HG03565 (cell line): ENCODE data around the gene SPOCD1.
A peak's percentile ranks its signal among the peaks of the same experiment; 100 is the strongest.

Experiments
- ATAC-seq: cut with Tn5 transposase; IDR thresholded peaks from one replicate; pipeline ENCODE4 v1.9.1; 2021; ENCODE audit warnings: mild to moderate bottlenecking, moderate library complexity; ENCODE audit not compliant: unreplicated experiment

The SPOCD1 gene

DNA sequence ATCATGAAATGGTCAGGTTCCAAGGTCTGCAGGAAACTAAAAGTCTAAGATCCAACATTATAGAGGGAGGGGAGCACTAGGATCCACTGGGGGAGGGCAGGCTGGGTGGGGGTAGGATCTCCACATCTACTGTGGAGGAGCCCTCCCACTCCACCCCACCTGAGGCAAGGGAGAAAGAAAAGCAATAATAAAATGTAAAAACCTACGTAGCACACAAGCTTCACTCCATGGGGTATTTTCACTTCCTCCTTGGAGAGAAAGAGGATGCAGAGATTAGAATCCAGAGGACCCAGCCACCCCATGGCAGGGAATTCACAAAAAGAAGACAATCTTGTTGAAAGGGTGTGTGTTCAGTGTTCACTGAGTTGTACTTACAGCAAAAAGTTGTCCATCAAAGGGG, 14.4 kb downstream of the SPOCD1 start:
- ATAC-seq, result no peak

DNA sequence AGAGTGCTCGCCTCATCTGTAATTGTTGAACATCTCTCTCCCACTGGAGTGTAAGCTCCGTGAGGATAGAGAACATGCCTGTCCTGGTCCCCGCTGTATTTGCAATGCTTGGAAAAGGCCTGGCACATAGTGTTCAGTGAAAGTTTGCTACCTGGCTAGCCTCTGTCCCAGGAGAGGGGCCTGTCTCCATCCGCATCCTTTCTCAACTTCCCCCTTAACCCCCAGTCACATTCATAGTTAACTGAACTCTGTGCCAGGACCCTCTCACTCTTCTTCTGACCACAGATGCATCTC, 15.2 kb downstream of the SPOCD1 start:
- ATAC-seq, result no peak

DNA sequence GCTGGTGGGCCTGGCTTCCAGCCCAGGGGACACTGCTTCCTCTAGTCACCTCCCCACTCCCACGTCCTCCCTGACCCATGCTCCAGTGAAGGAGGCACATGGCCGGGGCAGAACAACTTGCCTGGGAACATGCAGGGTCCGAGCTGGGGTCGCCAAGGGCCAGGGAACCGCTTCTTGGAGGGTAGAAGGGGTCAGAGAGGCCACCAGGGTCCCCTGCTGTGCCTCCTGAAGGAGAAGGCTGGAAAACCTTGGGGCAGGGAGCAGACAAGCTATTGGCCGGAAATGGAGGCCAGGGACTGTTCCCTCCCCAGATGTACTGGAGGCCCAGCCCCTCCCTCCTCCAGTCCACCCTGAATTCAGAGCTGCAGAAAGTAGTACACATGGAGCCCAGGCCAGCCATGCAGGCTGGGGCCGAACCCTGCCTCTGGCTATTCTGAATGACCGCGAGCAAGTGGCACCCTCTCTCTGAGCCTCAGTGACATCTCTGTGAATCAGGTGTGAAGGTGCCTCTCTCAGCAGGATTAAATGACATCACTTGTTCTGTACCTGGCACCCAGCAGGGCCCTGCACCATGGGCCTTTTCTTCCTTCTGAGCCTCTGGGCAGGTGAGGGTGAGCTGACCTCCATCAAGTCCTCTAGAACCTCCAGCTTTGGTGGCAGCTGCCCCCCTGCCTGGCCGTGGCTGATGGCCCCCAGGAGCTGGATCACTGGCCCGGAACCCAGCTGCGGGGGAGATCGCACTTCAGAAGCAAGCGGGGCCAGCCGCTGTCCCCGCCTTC, 15.7 kb downstream of the SPOCD1 start:
- ATAC-seq, result no peak

DNA sequence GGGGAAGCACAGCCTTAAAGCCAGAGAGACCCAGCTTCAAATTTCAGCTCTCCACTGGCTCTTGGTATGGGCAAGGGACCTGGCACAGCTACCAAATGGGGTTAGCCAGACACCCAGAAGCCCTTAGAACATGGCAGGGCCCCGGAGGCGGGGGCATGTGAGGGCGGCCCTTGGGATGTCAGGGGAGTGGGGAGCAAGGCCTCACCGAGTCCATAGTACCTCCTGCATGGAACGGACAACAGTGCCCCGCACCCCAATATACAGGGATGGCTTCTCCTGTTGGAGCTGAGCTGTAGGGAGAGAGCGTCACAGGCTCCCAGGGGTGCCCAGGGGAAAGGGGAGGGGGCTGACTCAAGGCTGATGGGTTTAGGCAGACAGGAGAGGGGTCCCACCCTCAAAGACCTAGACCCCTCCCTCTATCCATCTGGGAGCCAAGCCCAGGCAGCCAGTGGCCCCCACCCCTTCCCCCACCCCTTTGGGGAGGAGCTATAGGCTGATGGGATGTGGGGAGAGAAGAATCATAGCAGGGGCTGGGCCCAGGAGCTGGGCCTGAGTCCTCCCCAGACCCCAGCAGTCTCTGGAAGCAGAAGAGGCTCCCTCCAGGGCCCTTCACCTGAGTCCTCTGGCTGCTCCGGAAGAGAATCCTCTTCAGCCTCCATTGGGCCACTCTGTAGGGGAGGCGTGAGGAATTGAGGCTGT, 16.5 kb downstream of the SPOCD1 start:
- no peak for ATAC-seq

DNA sequence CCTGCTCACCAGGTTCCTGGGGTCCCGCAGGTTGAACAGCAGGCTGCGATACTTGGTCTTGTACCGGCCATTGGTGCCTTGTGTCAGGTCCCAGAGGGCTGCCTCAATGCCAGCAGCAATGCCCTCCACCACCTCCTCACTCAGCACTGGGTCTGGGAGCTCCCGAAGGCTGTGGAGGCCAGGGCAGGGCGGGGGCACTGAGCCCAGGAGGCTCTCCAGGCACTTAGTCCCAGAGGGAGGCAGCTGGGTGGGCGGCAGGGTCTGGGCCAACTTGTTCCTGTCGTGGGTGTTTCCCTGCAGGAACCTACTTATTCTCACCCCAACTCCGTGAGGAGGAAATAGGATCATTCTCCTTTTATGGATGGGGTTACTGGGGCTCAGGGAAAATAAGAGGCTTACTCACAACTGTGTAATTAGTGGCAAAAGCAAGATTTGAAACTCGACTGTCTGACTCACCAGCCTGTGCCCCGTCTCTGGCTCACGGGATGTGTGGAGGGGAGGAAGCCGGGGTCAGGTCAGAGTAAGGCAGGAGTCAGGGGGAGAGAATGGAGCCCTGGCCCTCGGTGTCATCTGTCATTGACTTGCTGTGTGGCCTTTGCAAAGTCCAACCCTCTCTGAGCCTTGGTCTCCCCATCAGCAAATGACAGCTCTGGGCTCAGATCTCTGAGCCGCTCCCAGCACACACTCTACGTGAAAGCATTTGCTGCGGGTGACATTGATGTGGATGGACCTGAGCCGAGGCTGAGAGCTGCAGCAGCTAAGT, 17.2 kb downstream of the SPOCD1 start:
- ATAC-seq, result no peak

DNA sequence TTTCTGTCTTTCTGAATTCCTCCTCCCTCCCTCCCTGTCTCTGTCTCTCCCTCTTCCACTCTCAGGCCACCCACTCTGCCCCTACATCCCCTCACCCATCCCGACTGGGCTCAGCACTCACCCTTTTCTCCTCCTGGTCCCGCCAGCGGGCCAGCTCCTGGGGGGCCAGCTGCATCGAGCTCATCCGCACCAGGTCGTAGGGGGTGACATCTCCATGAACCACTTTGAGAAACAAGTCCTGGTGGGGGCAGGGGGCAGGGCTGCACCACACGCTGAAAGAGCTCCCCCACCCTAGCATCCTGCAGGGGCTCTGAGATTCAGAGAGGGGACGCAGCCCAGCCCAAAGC, 17.8 kb downstream of the SPOCD1 start:
- ATAC-seq, result no peak

DNA sequence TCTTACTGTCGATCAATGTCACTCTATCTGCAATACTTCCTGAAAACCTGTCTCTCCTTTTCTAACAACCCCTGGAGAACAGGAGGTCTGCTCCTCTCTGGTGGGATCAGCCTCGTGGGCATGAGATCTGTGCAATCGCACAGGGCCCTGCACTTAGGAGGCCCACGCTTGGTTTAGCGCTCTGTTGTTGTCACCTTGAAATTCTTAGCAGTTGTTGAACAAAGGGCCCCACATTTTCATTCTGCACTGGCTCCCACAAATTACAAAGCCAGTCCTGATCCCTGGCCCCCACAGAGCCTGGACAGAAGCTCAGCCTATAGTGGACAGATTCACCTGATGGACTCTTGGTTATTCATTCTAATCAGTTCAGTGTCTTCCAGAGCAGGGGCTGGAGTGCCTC, 18.6 kb downstream of the SPOCD1 start:
- no peak for ATAC-seq

DNA sequence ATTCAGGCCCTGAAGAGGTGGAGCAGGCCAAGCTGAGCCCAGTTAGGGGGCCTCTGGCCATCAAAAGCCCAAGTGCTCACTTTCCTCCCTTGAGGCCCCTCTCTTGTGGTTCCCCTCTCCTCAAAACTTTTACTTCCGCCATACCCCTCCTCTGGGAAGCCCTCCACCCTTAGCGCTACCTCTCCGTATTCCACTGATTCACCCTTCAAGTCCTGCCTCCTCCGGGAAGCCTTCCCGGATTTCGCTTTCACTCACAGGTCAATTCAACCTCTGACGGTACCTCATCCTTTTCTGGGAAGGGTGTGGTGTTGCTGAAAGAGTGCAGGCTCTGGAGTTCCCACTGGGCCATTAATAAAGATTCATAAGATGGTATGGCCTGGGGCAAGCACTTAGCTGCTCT, 19.1 kb downstream of the SPOCD1 start:
- no peak for ATAC-seq

DNA sequence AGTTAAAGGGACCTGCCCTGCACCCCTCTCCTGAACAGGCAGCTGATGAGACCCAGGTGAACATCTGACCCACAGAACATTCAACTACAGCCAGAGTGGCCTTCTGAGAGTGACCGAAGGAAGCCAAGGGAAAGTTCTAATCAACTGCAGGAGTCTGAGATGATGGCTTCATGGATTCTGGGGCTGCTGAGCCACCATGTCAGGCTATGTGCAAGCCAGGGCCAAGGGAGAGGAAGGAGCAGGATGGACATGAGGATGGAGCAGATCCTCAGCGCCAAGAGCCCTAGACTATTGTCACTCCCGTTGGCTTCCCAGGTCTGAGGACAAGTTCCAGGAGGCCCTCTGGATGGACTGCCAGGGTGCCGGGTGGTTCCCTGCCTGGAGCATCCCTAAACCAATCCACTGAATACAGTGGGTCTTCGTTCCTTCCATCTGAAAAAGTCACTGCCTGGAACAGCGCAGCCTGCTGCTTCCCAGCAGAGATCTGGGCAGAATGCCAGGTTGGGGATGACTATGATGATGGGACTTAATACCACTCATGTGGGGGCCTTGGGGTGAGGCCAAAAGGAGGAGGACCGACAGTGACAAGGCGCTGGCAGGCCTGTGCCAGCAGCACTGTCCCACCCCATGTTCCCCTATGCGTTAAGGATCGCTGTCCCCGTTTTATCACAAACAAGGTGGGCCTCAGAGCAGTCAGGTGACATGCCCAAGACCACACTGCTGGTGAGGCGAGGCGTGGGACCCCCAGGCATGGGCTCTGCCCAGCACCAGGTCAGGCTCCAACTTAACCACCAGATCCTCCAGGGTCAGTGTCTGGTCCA, 19.8 kb downstream of the SPOCD1 start:
- ATAC-seq, result no peak

DNA sequence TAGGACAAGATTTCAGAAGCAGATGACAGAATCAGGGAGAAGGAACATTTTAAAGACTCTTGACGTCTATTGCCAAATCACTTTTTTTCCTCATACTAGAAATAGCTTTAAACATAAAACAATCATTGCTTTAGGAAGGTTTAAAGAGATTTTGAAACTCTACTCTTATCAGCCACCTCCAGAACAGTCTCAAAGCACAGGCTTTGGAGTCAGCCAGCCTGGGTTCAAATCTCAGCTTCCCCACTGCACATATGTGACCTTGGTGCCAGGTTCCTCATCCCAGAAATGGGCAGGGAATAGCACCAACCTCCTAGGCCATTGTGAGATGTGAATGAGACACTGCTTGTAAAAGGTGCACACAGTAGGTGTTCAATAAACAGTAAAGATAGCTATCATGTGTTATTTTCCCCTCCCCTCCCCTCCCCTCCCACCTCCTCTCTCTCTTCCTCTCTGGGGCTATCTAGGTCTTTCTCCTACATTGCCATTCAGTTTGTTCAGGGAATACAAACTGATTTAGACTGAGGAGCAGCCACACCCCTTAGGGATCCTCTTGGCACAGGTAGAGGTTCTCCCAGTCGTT, 20.6 kb downstream of the SPOCD1 start:
- ATAC-seq, result no peak

DNA sequence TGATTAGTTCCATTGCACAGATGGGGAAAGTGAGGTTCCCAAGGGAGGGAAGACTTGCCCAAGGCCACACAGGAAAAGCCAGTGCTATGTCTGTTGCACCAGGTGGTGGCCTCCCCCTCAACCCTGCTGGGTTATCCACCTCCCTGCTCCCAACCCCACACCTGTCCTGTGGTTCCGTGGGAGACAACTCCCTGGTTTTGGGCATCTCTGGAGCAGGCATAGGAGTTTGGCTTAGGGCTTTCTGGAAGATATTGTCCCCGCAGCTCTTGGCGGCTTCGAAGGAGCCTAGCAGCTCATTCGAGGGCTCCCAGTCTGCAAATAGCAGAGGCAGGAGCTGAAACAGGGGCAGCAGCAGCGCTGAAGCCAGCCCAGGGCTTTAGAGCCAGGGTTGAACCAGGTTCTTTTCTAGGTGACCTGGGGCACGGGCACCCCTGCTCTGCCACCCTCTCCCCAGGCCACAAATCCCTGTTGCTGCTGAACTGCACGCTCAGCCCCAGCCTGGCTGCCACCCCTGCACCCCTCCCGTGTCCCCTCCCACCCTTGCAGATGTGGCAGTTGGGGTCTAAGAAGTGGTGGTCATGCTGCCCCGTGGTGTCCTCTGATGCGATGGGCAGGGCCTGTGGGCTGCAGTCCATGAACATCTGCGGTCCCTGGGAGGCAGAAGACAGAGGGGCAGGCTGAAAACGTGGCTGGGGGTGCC, 22.1 kb downstream of the SPOCD1 start:
- no peak for ATAC-seq

DNA sequence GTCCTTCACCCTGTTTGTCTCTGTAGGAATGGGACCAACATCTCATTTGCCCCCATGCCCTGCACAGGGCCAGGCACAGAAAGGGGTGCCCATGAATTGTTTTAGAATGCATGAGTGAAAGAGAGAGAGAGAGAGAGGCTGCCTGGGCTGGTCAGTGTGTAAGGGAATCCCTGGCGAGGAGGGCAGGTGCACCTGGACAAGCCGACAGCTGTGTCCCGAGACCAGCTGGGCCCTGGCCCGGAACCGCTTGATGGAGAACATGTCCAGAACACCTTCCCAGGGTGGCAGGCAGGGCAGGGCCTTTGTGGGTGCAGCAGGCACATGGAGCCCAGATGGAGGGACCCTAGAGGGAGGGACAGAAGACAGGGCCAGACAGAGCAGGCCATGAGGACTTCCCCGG, 22.7 kb downstream of the SPOCD1 start:
- ATAC-seq, result no peak

DNA sequence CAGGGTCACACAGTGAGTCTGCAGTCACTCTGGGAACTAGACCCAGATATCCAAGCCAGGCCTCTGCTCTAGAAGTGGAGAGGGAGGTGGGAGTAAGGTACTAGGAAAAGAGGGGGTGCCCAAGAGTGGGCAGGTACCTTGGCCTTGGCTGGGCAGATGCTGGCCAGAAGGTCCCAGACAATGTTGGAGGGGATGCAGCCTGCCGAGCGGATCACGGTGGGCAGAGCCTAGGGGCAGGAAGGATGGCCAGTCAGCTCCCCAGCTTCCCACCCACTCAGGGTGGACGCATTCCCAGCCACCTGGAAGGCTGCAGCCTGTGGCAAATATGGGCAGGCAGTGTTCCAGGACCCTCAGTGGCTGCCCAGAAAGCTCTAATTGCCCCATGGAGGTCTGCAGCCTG, 23.3 kb downstream of the SPOCD1 start:
- no peak for ATAC-seq

DNA sequence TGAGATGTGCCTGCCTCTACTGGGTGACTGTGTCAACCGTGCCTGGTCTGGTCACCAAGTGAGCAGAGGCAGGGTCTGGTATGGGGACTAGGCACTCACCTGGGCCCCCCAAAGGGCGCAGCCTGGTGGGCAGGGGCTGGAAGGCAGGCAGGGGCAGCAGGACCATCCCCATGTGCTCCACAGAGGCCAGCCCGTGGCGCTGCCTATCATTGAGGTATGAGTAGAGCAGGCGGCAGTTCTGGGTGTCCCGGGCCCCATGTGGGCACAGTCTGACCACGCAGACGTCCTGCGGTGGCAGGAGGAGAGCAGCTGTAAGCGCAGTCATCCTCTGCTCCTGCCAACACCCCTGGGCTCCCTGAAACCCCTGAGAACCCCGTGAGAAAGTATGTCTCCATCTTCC, 23.7 kb downstream of the SPOCD1 start:
- ATAC-seq, result no peak

DNA sequence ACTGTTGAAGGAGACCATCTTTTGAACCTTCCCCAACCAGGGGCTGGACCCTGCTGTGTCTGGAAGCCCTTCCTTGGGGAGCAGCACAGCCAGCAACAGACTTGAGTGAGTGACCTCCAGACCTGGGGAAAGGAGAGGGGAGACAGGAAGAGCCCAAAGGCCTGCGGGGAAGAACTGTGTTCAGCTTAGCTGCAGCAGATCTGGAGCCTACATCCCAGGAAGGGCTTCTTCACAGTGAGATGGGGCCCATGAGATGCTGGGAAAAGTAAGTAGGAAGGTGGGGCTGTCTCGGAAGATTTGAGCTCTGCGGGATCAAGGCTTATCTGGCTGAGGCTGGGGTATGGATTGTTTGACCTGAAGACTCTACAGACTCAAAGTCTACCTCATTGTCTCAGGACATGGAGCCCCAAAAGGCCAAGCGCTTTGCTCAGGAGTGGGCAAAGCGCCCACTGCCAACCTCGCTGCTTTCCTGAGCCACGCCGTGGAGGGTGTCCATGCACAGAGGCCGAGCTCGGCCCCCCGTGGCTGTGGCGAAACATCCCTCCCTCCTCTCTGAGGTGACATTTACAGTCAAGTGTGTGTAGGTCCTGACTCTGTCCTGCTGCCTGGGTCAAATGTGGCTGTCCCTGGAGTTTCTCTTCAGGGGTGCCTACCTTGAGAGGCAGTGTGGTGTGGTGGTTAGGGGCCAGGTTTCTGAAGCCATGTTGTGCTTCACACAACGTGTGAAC, 24.5 kb downstream of the SPOCD1 start:
- no peak for ATAC-seq

DNA sequence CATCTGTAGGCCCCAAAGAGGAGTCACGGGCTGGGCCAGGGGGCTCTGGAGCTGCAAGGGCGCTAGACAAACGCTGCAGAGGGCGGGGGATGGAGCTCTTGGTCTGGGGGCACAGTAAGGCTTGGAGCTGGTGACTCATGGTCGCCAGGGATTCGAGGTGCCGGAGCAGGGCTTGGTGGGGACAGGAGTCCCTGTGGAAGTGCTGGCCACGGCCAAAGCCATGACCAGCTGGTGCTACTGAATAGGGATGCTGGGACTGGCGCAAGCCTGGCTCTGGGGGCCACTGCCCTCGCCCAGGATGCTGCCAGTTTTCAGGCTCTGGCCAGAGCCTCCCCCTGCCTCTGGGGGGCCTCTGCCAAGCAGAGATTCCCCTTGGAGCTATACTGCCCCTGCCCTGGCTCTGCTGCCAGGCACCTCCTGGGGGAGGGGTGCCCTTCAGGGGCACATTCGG, 25.2 kb downstream of the SPOCD1 start:
- ATAC-seq, result no peak

DNA sequence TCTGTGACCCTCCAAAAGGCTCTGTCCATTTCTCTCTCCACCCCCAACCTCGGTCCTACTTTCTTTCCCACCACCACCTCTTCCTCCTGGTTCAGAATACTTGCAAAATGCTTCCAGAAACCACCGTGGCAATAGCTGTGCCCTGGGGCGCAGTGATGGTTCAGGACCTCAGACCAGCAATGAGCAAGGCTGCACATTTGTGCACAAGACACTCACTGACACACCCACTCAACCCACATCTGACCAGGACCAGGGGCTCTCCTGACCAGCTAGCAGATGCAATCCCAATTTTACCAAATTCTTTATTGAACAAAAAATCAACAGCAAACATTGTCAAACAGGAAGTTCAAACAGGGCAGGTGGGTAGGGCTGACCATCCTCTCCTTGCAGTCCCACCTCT, 25.7 kb downstream of the SPOCD1 start:
- no peak for ATAC-seq

DNA sequence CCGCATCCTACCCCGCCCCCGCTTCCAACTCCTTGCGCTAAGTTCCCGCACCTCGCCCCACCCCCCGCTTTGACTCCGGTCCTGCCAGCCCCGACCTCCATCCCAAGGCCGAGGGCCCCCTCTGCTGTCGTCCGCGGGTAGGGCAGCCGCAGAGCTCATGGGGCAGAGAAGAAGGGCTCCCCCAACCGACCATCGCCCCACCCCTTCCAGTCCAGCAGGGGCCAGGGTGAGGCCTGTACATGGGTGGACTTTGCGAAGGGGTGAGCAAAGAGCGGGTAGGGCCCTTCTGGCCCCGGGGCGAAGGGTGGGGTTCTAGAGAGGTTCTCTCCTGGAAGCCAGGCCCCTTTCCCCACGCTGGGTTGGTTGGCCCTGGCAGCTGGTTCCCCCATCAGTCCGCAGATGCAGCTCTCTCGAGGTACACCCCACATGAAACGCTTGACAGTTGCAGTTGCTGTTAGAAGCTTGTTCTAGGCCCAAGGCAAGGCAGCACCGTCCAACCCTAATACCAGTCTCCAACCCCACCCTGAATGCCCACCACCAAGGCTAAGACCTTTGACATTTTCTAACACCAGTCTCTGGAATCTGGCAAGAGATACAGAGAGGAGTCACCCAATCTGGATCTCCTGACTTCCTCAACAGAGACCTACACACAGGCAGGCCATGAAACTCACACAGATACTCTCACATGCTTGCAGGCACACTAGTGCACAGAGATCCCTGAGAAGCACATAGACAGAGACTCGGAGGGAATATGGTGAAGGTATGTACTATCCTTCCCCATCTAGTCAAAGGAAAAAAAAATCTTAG, 26.4 kb downstream of the SPOCD1 start:
- ATAC-seq, result peak; percentile 31

DNA sequence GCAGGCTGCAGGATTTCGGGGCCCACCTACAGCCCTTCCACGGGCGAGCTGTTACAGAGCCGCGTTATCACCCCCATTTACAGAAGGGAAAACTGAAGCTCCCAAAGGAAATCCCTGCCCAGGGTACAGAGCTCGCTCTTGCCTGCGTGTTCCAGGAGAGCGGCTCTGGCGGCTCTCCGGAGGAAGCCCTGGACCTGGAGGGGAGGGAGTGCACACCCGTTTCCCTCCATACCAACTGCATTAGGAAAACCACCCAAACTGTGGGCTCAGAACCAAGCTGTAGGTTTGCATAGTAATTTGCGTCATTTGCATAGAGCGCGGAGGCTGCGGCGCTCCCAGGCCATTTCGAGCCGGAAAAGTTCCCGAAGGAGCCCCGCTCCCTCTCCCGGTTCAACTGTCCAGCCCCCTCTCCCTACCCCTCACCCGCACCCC, 27.0 kb downstream of the SPOCD1 start:
- ATAC-seq, result peak; percentile 7
